Stimulated activated CD8-positive, alpha-beta memory T cell treated with anti-CD3 and anti-CD28 coated beads, Interleukin-15, amount 100 ng/mL, for 1 hour (primary cell): Measurements from ENCODE around the gene CAMK1.

Experiments
- DNase-seq: peaks from one replicate; pipeline ENCODE4 v3.0.0-alpha.2; 2020; ENCODE audit warnings: low read depth

Gene CAMK1

DNA sequence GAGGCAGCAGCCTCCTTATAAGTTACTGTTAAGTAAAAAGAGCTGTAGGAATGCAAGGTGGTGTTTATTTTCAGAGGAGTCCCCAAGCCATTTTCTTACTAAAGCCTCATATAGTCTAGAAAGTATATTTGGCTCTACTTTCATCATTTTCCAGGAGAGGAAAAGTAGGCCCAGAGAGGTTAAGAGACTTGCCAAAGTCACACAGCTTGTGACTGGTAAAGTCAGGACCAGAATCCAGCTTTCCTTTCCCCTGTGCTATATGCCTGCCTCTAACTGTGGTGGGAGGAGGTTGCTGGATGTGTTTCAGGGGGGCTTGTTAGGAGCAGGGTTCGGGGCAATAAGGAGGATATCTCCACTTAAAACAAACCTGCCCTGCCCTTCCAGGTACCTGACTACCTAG, 27.2 kb downstream of the CAMK1 start:
- DNase-seq, result no peak

DNA sequence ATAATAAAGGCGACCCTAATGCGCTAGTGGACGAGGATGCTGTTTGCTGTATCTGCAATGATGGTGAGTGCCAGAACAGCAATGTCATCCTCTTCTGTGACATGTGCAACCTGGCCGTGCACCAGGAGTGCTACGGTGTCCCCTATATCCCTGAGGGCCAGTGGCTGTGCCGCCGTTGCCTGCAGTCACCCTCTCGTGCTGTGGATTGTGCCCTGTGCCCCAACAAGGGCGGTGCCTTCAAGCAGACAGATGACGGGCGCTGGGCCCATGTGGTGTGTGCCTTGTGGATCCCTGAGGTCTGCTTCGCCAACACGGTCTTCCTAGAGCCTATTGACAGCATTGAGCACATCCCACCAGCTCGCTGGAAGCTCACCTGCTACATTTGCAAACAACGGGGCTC, 30.6 kb downstream of the CAMK1 start:
- DNase-seq, result no peak

DNA sequence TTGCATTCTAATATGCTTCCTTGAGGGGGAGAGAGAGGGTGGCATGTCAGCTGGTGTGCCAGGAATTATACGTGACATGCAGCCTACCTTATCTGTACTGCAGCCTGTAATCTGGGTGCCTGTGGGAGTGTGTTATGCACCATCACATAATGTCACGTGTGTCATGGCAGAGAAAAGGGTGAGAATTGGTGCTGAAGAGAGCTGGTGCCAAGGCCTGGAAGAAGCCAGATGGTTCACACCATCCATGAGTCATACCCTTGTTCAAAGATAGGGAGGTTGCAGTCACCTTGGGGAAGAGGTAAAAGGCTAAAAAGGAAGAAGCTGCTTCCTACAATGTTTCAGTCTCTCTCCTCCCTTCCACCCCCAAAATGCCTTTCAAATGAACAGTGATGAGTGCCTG, 32.9 kb downstream of the CAMK1 start:
- no peak for DNase-seq

GRCh38 chr3:9732740-9733115, 37.0 kb downstream of the CAMK1 start:
- no peak for DNase-seq

DNA sequence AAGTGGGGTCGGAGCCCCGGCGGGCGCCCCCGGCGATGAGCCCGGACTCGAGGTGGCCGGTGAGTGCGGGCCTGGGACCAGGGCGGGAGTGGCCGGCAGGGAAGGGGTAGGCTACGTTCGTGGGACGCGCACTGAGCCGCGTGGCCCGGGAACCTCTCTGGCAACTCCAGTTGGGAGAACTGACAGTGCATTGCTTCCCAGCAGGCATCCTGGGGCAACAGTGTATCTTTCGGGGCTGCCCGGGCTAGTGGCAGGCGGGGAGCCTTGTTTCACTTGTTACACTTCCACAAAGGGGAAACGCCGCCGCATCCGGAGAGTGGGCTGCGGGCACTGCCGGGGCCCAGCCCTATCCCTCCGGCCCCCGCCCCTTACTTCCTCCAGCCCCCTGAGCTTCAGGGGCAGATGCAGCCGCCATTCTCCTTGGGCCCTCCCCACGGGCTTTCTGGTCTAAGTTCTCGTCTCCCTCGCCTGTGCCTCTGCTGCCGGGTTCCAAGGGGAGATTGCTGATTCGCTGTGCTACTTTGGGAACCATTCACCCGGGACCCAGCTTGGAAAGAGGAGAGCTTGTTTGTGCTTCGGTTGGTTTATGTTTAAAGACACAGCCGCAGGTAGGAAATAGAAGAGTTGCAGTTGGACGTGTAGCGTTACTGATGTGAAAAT, 37.5 kb downstream of the CAMK1 start:
- DNase-seq, result no peak

DNA sequence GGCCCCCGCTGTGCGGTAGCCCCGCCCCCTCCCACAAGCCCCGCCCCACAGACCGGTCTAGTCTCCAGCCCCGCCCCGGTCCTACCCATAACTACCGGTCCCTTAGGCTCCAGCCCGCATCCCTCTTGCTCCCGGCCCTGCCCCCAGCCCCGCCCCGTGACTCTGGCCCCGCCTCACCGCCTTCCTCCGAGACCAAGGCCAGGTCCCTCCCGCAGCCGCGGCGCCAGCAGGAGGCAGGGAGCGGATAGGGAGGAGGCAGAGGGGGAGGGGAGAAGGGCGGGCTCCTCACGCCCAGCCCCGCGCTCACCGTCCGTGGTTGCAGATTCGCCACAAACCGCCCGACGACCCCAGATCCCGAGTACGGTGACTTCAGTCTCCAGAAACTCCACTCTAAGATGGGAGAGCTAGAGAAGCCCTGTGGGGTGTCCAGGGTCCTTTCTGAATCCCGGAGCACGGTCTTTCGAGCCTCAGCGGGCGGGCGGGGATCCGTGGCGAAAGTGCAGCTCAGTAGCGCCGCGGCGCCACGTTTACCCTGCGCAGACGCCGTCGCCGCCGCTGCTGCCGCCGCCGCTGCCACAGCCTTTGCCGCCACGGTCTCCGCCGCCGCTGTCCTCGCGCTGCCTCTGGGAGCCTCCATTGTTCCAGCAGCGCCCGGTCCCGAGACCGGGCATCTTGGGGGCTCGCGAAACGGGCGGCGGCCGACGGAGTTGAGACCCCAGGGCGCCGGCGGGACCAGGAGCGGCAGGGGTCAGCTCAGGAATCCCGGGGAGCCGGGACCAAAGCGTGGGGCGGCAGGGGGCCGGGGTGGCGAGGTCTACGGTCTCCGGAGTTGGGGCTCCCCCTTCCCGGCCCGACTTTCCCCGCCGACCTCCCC, 38.3 kb downstream of the CAMK1 start, which contains the start of gene BRPF1:
Gene BRPF1, plus strand, starts transcription at position 530 of the 874 bp plus-strand sequence. CDS start 2,406 bp downstream, outside the sequence.
- DNase-seq, result peak; percentile 99

- DNase-seq, result no peak
These were observed 39.0 kb downstream of the CAMK1 start for GRCh38 chr3:9730657-9731205.

GRCh38 chr3:9729419-9729818, 40.3 kb downstream of the CAMK1 start:
- no peak for DNase-seq

GRCh38 chr3:9727743-9728142, 42.0 kb downstream of the CAMK1 start:
- no peak for DNase-seq

DNA sequence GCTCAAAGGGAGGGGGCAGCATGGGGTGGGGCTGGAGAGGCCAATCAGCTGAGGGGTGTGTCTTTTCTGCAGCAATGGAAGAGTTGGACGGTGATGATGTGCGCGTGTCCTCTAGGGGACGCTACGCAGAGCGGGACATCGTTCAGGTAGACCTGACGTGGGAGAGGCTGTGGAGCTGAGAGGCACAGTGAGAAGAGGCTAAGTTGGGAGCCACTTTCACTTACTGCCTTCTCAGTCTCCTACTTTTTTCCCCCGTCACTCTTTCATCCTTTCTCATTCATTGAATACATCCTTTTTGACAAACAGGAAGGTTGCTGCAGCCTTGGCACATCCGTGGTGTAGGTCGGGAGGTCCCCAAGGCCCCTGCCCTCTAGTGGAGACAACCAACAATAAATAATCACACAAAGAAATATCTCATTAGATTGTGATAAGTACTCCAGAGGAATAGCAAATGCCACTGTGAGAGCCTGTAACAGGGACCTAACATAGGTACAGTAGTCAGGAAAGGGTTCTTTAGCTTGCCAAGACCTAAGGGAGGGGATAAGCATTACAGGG, 42.6 kb downstream of the CAMK1 start:
- no peak for DNase-seq

- no peak for DNase-seq
These were observed 43.8 kb downstream of the CAMK1 start for GRCh38 chr3:9725775-9726515.

DNA sequence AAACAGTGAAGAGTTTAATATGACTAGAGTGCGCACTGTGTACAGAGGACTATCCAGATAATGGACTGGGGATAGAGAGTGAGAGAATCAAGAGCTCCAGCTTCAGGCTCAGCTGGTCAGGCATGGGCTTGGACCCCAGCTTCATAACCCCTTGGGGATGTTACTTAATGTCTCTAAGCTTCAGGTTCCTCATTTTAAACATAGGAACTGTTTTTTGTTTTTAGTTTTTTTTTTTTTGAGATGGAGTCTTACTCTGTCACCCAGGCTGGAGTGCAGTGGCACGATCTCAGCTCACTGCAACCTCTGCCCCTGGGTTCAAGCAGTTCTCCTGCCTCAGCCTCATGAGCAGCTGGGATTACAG, 48.1 kb downstream of the CAMK1 start:
- DNase-seq, result no peak

DNA sequence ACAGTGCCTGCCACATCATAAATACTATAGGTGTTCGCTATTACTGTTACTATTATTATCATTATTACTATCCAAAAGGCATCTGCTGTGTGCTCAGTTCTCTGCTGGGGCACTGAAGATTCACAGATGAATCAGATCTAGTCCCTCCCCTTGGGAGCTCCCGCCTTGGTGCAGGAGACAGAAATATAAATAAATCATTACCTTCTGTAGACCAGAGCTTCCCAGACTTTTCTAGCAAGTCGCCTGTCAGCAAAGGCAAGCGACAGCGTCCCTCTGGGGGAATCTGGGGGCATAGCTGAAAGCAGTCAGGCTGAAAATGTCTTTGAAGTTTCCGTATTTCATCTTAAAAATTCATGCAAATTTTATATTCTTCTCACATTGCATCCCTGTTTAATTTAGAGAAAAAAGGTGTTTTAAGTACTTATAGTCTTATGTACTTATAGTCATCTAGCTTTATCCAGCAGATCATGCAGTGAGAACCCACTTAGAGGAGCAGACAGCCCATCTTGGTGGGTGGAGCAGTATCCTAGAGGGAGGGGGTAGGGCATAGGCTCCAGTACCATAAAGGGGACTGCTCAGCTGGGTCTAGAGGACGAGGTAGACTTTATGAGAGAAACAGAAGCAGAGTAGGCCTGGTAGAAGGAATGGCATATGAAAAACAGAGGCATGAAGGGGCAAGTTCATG, 48.6 kb downstream of the CAMK1 start:
- DNase-seq, result no peak

DNA sequence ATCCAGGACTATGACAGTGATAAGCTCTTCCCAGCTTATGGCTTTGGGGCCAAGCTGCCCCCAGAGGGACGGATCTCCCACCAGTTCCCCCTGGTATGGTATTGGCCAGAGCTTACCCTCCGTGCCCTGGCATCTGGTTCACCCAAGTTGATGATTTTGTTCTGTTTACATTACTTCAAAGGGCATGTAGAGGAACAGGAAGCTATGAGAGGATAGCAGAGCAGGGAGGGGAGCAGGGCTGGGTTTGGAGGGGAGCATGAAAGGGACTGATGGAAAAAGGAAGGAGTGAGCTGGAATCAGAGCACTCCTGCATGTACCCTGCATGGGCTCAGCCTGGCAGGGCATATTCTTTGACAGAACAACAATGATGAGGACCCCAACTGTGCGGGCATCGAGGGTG, 51.6 kb downstream of the CAMK1 start:
- DNase-seq, result no peak

GRCh38 chr3:9717563-9717962, 52.2 kb downstream of the CAMK1 start:
- DNase-seq, result no peak

DNA sequence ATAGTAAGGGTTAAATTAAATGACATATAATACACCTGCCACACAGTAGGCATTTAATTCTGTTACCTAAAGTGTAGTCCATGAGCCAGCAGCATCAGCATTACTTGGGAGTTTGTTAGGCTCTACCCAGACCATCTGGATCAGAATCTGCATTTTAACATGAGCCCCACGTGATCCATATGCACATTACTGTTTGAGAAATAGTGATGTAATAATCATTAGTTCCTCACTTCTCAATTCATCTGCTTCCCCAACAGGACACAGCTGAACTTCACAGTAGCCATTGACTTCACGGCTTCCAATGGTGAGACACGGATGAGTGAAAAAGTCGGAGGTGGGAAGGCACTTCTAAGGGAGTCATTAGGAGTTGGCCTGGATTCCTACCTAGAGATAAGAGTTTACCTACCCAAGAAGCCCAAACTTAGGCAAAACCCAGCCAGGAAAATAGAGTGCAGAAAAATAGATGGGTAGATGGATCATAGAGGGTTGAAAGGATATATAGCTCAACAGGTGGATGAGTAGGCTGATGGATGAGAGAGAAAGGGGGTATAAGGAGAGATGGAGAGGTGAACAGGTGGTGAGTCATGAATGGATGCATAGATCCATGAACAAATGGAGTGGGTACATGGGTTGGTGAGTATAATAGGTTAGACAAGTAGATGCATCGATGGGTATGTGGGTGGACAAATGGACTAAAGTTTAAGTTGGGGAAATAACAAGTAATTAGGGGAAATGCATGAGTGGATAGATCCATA, 52.8 kb downstream of the CAMK1 start:
- no peak for DNase-seq

DNA sequence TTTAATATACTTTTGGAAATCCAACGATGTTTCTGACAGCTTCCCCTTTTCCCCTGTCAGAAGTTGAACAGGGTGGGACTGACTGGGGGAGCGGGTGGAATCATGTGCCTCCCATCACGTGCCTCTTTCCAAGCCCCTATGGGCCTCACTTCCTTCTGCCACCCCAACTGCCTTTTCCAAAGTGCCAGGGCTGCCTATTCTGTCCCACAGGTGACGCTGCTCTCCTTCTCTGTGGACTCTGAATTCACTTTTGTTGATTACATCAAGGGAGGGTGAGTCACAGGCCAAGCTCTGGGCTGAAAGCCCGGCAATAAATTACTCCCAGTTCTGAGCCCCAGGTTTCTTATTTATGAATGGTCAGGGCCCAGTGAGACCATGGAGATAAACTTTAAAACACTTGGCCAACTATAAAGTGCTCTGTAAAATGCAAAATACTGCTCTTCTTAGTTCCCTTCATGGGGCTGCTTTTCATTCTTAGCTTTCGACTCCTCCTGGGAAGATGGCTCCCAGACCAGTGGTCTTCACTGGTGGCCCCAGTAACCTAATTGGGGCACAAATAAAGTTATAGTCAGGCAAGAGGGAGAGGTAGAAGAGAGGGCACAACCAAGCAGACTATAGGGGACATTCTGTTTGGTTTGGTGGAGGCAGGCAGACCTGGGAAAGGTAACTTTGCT, 53.8 kb downstream of the CAMK1 start:
- DNase-seq, result no peak

GRCh38 chr3:9715136-9715535, 54.6 kb downstream of the CAMK1 start:
- no peak for DNase-seq

DNA sequence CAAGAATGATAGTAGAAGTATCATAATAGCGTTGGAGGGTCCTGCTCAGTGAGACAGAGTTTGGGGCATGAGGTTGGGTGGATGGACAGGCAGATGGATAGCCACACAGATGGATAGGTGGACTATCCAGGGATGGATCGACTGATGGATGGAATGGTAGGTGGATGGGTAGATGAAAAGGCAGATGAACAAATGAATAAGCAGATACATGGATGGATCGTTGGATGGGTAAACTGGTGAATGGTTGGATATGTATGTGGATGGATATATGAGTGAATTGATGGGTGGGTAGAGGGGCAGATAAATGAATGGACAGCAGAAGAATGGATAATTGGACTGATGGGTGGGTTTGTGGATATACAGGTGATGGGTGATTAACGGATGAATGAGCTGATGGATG, 56.6 kb downstream of the CAMK1 start:
- DNase-seq, result no peak

DNA sequence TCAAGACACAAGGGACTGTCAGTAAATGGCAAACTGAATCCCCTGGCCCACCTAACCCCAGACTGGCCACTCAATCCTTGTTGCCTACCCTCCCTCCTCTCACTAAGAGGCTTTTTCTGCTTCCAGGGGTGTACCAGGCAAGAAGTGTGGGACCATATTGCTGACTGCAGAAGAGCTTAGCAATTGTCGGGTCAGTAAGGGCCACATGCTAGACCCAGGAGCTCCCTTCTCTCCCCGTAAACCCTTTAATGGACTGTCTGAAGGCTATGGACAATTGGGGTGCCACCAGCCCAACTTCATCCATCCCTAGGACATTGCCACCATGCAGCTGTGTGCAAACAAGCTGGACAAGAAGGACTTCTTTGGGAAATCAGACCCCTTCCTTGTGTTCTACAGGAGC, 57.3 kb downstream of the CAMK1 start:
- no peak for DNase-seq
